SU-DHL-6 (cell line): ENCODE results near the gene BRPF3.

Experiments used
- H2AFZ ChIP-seq: fragments of 200-600 bp; sonication (generic); 2 replicates; pipeline ENCODE4 v1.6.1; 2014; ENCODE audit warnings: low read depth, mild to moderate bottlenecking, moderate library complexity, mixed read lengths, antibody characterized with exemption, low read length; ENCODE audit not compliant: severe bottlenecking
- H3F3A ChIP-seq: fragments of 200-600 bp; shearing (Covaris generic); 2 replicates; pipeline ENCODE4 v1.6.0; 2016; ENCODE audit warnings: antibody characterized with exemption, mild to moderate bottlenecking; ENCODE audit not compliant: insufficient read depth
- H3K27ac ChIP-seq: fragments of 200-600 bp; sonication (generic); 2 replicates; pipeline ENCODE4 v1.5.1; 2016; ENCODE audit warnings: low read depth, mild to moderate bottlenecking, low read length, moderate library complexity, mixed read lengths
- H3K27me3 ChIP-seq: fragments of 200-600 bp; sonication (generic), shearing (Covaris generic); 2 replicates; pipeline ENCODE4 v1.6.0; 2014; ENCODE audit warnings: mild to moderate bottlenecking, low read length
- H3K36me3 ChIP-seq: fragments of 200-600 bp; sonication (generic); 2 replicates; pipeline ENCODE4 v1.6.1; 2014; ENCODE audit warnings: mild to moderate bottlenecking, low read length, mixed read lengths
- H3K4me2 ChIP-seq: fragments of 300-600, 200-600 bp; shearing (Covaris generic), sonication (generic); 2 replicates; pipeline ENCODE4 v1.6.0; 2014; ENCODE audit warnings: low read length, low read depth, mild to moderate bottlenecking; ENCODE audit not compliant: poor library complexity, severe bottlenecking
- H3K4me3 ChIP-seq: fragments of 200-600 bp; sonication (generic); 2 replicates; pipeline ENCODE4 v1.5.1; 2014; ENCODE audit warnings: antibody characterized with exemption, low read length, mild to moderate bottlenecking, mixed read lengths; ENCODE audit not compliant: insufficient read depth, poor library complexity, severe bottlenecking
- H3K79me2 ChIP-seq: fragments of 200-600 bp; sonication (generic); 2 replicates; pipeline ENCODE4 v1.6.1; 2014; ENCODE audit warnings: mild to moderate bottlenecking, low read length, moderate library complexity; ENCODE audit not compliant: insufficient read depth
- H3K9ac ChIP-seq: fragments of 200-600 bp; sonication (generic); 2 replicates; pipeline ENCODE4 v1.7.0; 2014; ENCODE audit warnings: mild to moderate bottlenecking, low read length
- H3K9me2 ChIP-seq: fragments of 200-600 bp; sonication (generic); replicated peaks from 2 replicates; pipeline ENCODE4 v1.6.1; 2014; ENCODE audit warnings: low read length; ENCODE audit not compliant: insufficient read depth
- H3K9me3 ChIP-seq: fragments of 200-600 bp; sonication (generic); 2 replicates; pipeline ENCODE4 v1.6.1; 2014; ENCODE audit warnings: low read length, mixed read lengths; ENCODE audit not compliant: insufficient read depth
- H4K20me1 ChIP-seq: fragments of 200-600 bp; sonication (generic); 2 replicates; pipeline ENCODE4 v1.6.1; 2014; ENCODE audit warnings: low read depth, mild to moderate bottlenecking, antibody characterized with exemption, low read length, moderate library complexity, mixed read lengths
- EZH2phosphoT487 ChIP-seq: fragments of 200-600 bp; sonication (generic), shearing (Covaris generic); conservative IDR thresholded peaks from 2 replicates; pipeline ENCODE4 v1.6.1; 2018; ENCODE audit warnings: mild to moderate bottlenecking, antibody characterized with exemption, low read length, moderate library complexity, mixed read lengths
- TF ChIP-seq, protein P1 (sequence below): fragments of 200-600 bp; sonication (generic); IDR thresholded peaks from one replicate; pipeline ENCODE4 v1.5.1; 2017; ENCODE audit warnings: antibody characterized with exemption, mild to moderate bottlenecking, low read length, moderate library complexity; ENCODE audit not compliant: insufficient read depth, poor library complexity, severe bottlenecking

BRPF3 gene

DNA sequence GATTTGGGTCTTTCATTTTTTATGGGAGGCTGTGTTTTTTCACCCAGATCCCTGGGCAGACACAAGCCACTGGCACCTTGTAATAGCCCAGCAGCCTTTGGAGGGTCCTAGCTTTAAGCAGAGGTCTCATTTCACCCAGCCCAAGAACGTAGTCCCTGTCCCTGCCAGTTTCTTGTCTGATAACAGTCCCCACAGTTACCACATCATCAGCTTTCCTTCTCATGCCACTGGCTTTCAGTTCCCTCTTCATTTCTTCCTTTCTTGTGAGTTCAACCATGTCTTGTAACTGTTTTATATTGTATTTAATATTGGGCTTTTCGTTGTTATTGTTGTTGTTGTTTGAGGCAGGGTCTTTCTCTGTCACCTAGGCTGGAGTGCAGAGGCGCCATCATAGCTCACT, 83.9 kb downstream of the BRPF3 start:
- no peaks in the 10 kb centered on the region for H4K20me1 ChIP-seq
- H3K27ac ChIP-seq: no peak overlapping the region
- H3K4me2 ChIP-seq: no peak overlapping the region
- peaks cover 3% of the 10 kb centered on the region; the same call in 1 of the 2 replicates for H3K27me3 ChIP-seq
- H3K9ac ChIP-seq: no peak overlapping the region
- no peak overlapping the region for H2AFZ ChIP-seq
- H3K9me3 ChIP-seq: no peaks in the 10 kb centered on the region
- H3K36me3 ChIP-seq: no peaks in the 10 kb centered on the region
- TF ChIP-seq, protein P1, sequence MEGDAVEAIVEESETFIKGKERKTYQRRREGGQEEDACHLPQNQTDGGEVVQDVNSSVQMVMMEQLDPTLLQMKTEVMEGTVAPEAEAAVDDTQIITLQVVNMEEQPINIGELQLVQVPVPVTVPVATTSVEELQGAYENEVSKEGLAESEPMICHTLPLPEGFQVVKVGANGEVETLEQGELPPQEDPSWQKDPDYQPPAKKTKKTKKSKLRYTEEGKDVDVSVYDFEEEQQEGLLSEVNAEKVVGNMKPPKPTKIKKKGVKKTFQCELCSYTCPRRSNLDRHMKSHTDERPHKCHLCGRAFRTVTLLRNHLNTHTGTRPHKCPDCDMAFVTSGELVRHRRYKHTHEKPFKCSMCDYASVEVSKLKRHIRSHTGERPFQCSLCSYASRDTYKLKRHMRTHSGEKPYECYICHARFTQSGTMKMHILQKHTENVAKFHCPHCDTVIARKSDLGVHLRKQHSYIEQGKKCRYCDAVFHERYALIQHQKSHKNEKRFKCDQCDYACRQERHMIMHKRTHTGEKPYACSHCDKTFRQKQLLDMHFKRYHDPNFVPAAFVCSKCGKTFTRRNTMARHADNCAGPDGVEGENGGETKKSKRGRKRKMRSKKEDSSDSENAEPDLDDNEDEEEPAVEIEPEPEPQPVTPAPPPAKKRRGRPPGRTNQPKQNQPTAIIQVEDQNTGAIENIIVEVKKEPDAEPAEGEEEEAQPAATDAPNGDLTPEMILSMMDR: no peak
- TF ChIP-seq EZH2phosphoT487: no peak
- no peaks in the 10 kb centered on the region for H3K79me2 ChIP-seq
- H3K4me3 ChIP-seq: no peak overlapping the region
- H3F3A ChIP-seq: no peaks in the 10 kb centered on the region
- H3K9me2 ChIP-seq: no peaks in the 10 kb centered on the region

DNA sequence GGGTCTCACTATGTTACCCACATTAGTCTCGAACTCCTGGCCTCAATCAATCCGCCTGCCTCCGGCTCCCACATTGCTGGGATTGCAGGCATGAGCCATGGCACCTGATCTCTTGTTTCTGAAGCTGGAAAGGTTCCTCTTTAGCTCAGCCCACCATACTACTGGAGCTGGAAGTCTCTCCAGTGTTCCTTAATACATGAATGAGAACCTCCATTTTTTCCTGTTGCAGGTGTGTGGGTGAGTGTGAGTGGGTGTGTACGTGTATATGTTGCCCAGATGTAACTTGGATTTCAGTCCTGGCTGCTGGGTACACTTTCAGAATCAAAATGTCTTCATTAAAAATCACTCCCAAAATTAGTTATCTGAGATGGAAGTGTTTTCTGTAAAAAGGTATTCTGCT, 84.4 kb downstream of the BRPF3 start:
- Histone ChIP-seq H2AFZ (no peak overlapping the region), H3K27ac (no peak overlapping the region), H3K9ac (no peak overlapping the region), H4K20me1 (no peaks in the 10 kb centered on the region), H3K4me3 (no peak overlapping the region), H3K36me3 (no peaks in the 10 kb centered on the region), H3K4me2 (no peak overlapping the region), H3K9me3 (no peaks in the 10 kb centered on the region), H3K27me3 (peaks cover 3% of the 10 kb centered on the region; the same call in 1 of the 2 replicates), H3F3A (no peaks in the 10 kb centered on the region), H3K9me2 (no peaks in the 10 kb centered on the region), H3K79me2 (no peaks in the 10 kb centered on the region)
- TF ChIP-seq EZH2phosphoT487: no peak
- TF ChIP-seq, protein P1: no peak
